DOHH2 (cell line): Measurements from ENCODE around the gene GLB1L2.

Experiments used
- EZH2phosphoT487 ChIP-seq: fragments of 200-600 bp; sonication (generic); IDR thresholded peaks from 2 replicates; pipeline ENCODE4 v1.6.1; 2017; ENCODE audit warnings: borderline replicate concordance, mild to moderate bottlenecking, antibody characterized with exemption, low read length, moderate library complexity, mixed read lengths
- TF ChIP-seq, protein P1 (sequence below): fragments of 200-600 bp; sonication (generic); IDR thresholded peaks from one replicate; pipeline ENCODE4 v1.5.1; 2014; ENCODE audit warnings: antibody characterized with exemption, mild to moderate bottlenecking, low read depth, low read length; ENCODE audit not compliant: poor library complexity, severe bottlenecking

DNA sequence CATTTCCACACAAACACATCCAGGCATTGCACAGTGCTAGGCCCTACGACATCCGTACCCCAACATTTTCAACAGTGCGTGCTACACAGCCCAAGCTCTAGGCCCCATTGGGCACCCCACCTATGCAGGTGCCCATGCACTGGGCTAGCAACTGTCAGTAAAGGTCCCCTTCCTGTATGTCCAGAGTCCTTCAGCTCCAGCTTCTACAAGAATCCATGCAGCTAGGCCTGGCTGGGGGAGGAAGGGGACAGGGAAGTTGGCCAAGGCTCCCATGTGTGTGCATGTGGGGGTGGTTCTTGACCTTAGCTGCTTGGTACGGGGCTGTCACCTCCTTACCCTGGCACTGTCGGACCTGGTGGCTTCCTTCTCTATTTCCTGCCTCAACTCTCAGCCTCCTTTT lies 79.0 kb downstream of the GLB1L2 start:
- TF ChIP-seq, protein P1, sequence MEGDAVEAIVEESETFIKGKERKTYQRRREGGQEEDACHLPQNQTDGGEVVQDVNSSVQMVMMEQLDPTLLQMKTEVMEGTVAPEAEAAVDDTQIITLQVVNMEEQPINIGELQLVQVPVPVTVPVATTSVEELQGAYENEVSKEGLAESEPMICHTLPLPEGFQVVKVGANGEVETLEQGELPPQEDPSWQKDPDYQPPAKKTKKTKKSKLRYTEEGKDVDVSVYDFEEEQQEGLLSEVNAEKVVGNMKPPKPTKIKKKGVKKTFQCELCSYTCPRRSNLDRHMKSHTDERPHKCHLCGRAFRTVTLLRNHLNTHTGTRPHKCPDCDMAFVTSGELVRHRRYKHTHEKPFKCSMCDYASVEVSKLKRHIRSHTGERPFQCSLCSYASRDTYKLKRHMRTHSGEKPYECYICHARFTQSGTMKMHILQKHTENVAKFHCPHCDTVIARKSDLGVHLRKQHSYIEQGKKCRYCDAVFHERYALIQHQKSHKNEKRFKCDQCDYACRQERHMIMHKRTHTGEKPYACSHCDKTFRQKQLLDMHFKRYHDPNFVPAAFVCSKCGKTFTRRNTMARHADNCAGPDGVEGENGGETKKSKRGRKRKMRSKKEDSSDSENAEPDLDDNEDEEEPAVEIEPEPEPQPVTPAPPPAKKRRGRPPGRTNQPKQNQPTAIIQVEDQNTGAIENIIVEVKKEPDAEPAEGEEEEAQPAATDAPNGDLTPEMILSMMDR = no peak
- TF ChIP-seq EZH2phosphoT487 = no peak
